Middle frontal gyrus (tissue), 1 donor: Measurements from ENCODE around the gene RIC1.
"Not testable (repeated sequence)": the region's sequence is repeated elsewhere in the genome, so short reads cannot be mapped to it uniquely, and the experiment has no call there.

Experiments used
- DNase-seq: peaks from one replicate; pipeline ENCODE4 v3.0.0-alpha.2; 2015; ENCODE audit warnings: low spot score; ENCODE audit errors: extremely low spot score

Gene RIC1

DNA sequence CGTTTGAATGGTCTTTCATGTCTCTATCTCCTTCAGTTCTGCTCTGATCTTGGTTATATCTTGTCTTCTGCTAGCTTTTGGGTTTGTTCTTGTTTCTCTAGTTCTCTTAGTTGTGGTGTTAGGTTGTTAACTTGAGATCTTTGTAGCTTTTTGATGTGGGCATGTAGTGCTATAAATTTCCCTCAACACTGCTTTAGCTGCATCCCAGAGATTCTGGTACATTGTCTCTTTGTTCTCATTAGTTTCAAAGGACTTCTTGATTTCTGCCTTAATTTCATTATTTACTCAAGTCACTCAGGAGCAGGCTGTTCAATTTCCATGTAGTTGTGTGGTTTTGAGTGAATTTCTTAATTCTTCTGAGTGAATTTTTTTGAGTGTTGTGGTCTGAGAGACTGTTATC lies 33.9 kb downstream of the RIC1 start:
- not testable (repeated sequence) for DNase-seq

DNA sequence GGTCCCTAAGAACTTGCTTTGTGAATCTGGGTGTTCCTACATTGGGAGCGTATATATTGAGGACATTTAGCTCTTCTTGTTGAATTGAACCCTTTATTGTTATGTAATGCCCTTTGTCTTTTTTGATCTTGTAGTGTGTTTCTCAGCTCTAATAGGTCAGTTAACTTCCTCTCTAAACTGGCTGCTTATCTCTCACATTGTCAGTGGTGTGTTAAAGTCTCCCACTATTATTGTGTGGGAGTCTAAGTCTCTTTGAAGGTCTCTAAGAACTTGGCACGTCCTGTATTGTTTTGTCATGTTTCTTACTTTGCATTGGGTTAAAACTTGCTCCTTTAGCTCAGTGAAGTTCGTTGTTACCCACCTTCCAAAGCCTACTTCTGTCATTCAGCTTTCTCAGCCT lies 36.2 kb downstream of the RIC1 start:
- no peak for DNase-seq

- DNase-seq = no peak
These were observed 38.5 kb downstream of the RIC1 start for GRCh38 chr9:5667391-5667790.

GRCh38 chr9:5670079-5670478 lies 41.2 kb downstream of the RIC1 start:
- no peak for DNase-seq

DNA sequence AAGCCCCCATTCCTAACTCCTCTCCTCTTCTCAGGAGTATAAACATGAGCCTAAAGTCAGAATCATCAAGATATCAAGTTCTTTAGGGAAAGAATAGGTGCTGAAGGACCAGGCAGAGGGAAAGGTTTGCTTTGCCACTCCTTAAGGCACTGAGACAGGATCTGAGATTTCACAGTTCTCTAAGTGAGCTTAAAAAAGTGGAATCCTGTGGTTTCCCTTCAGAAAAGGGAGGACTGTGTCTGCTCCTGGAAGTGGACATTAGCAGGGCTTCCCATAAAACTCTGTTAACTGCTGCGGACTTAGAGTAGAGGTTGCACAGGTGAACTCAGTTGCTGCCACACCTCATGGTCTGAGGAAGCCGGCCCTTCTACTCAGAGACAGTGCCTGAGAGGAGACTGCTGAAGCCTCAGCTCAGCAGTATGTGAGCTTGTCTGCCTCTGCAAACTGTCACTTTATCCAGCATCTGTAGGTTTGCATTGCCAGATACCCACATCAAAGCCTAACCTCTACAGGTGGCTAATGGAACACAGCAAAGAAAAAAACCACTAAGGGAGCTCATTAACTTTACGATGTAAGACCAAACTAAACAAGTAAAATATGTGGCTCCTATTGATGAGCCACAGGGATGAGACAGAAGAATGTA lies 42.9 kb downstream of the RIC1 start:
- no peak for DNase-seq

DNA sequence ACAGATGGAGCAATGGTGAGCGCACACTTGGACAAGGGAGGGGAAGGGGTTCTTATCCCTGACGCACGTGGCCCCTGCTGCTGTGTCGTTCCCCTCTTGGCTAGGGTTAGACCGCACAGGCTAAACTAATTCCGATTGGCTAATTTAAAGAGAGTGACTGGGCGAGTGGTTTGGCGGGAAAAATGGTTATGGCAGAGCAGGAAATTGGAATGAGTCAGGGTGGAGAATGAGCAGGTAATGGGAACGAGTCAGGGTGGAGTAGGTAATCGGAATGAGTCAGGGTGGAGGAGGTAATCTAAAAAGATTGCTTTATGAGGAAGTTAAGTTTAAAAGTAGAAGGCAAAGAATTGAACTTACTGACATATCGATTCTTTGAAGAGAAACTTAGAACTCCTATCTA lies 46.1 kb downstream of the RIC1 start:
- not testable (repeated sequence) for DNase-seq

DNA sequence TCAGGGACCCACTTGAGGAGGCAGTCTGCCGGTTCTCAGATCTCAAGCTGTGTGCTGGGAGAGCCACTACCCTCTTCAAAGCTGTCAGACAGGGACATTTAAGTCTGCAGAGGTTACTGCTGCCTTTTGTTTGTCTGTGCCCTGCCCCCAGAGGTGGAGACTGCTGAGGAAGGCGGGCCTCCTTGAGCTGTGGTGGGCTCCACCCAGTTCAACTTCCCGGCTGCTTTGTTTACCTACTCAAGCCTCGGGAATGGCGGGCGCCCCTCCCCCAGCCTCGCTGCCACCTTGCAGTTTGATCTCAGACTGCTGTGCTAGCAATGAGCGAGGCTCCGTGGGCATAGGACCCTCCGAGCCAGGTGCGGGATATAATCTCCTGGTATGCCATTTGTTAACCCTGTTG lies 54.7 kb downstream of the RIC1 start:
- DNase-seq = not testable (repeated sequence)

- no peak for DNase-seq
These were observed 55.2 kb downstream of the RIC1 start for GRCh38 chr9:5684101-5684500.

DNA sequence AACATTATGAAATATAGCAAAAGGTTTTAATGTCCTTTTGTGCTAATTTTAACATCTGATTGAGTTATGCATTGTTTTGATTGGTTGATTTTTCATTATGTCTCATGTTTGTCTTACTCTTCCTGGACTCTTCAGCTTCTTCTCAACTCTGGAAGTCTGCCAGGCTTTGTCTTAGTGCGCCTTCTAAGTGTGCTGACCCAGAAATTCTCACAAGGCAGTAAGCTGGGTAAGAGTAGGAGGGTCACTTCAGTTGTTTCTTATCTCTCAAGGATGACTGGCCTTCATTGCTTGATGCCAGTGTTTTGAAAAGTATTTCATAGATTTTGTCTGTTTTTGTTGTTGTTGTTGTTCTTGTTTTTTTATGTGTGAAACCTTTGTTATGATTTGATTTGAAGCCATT lies 59.2 kb downstream of the RIC1 start:
- no peak for DNase-seq

DNA sequence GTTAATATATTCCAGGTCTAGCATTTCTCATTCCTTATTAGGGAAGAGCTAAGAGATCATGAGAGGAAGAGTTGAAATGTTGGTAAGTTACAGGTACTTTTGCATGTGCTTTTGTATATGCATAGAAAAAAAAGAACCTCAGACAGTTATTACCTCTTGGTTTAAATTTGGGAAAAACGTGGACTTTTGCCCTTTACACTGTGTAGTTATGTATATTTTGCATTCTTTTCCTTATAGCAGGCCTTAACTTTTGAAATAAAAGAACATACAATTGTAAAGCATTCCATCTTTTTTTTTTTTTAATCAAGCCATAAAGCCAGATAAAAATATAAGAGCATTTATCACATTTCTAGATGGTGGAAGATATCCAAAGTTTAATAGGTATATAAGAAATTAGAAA lies 61.4 kb downstream of the RIC1 start:
- DNase-seq = no peak

- no peak for DNase-seq
These were observed 67.0 kb downstream of the RIC1 start for GRCh38 chr9:5695860-5696259.

DNA sequence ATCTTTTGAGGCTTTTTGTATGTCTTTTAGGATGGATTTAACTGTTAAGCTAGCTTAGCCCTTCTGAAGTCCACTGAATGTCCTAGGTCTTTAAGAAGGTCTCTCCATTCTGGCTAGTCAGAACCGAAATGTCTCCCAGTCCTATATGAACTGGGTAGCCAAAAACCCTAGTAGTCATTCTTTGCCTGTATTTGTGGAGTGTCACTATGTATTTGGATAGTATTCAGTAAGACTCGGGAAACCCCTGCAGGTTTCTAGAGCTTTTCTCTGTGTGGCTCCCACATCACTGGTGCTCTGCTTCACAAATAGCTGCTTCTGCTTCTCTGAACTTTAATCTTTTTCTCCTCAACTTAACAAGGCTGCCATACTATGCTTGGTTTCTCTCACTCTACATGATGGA lies 68.0 kb downstream of the RIC1 start:
- DNase-seq = no peak

- no peak for DNase-seq
These were observed 69.1 kb downstream of the RIC1 start for GRCh38 chr9:5698004-5698403.

GRCh38 chr9:5698810-5699556 lies 70.1 kb downstream of the RIC1 start:
- no peak for DNase-seq

GRCh38 chr9:5708414-5708813 lies 79.5 kb downstream of the RIC1 start:
- DNase-seq = no peak

DNA sequence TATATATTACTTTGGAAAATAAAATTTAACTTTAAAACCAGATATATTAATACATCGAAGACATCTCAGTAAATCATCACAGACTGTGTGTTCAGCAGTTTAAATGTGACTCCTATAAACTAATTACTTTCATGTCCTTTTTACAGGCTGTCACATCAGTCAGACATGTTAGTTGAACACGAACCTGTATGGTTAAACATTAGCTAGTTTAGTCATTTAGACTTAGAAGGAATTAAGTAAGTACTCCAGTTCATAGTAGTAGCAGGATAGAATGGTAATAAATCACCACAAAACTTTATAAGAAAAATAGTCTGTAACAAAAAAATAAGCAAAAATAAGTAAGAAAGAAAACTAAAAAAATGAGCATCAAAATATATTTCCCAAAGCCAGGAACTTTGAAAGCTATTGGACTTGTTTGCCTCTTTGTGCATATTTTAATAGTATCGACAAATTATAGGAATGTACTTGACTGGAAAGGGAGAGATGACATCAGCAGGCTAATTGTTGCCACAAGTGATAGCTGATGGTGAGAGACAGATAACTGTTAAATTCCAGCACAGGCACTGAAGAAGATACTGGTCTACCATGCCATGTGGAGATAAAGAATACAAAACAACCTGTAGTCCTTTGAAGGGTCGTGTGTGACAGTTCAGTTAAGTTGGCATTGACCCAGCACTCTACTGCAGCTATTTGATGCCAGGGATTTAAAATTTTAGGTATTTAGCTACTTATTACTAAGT lies 83.9 kb downstream of the RIC1 start:
- DNase-seq = no peak

GRCh38 chr9:5714501-5715401 lies 85.8 kb downstream of the RIC1 start:
- DNase-seq = no peak

GRCh38 chr9:5715548-5716127 lies 86.7 kb downstream of the RIC1 start:
- DNase-seq = no peak

GRCh38 chr9:5717434-5717833 lies 88.5 kb downstream of the RIC1 start:
- not testable (repeated sequence) for DNase-seq

DNA sequence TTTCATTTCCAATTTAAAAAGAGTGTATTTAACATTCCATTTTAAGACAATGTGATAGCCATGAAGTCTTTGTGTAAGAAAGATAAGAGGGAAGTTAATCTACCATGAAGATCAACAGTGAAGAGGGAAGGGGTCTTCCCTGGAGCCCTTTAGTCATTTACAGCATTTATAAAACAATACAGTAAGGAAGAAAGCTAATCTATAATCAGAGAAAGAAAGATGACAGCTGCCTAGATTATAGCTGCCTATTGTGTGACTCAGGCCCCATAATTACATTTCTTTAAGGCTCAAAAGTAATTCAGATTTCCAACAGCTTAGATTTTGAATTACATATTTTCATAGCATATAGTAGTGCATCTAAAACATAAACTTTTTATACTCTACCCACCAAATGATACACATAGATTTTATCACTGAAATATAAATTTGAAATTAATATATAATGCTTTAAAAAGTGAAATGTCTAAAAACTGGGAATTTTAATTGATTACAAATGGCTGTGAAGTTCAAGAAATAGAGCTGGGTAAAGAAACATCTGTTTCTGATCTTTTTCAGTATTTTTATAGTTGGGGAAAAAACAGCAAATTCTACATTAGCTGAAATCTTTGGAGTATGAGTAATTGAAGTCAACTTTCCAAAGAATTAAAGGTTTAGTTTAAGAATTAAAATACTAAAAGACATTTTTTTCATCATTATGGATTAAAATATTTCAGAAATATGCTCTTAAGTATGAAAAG lies 89.6 kb downstream of the RIC1 start:
- DNase-seq = no peak
